Skin epidermis (tissue), 12 donors: ENCODE results near the gene SLC7A6OS.

Experiments used
- H3K27ac ChIP-seq, 21 experiments: fragments of 200-600 bp; sonication (generic) in 11 of 21; one replicate each; pipeline ENCODE4 v1.5.0; 2020; ENCODE audit warnings: mild to moderate bottlenecking in 3 of 21, inconsistent platforms in 2 of 21, moderate library complexity in 2 of 21
- H3K4me3 ChIP-seq, 7 experiments: fragments of 200-600 bp; sonication (generic) in 2 of 7; one replicate each; pipeline ENCODE4 v1.5.0; 2020; ENCODE audit warnings: inconsistent platforms in 2 of 7, mild to moderate bottlenecking in 2 of 7, moderate library complexity in 1 of 7

The SLC7A6OS gene

GRCh38 chr16:68264128-68265077, 46.3 kb downstream of the SLC7A6OS start, which contains the start of gene SLC7A6:
TSS of gene SLC7A6 (plus strand) at chr16:68264526. CDS start at chr16:68274727, 10,201 bp downstream.
- Histone ChIP-seq H3K4me3 (peak within 1 kb of the TSS; percentile 73 to 86 (median 80)), H3K27ac (peak within 1 kb of the TSS; percentile 82 to 99 (median 94))

GRCh38 chr16:68263559-68264127, 47.1 kb downstream of the SLC7A6OS start:
- Histone ChIP-seq H3K4me3 (peak overlapping the region; percentile 73 to 86 (median 80)), H3K27ac (peak overlapping the region; percentile 82 to 99 (median 94))

- Histone ChIP-seq H3K27ac (no peak overlapping the region), H3K4me3 (no peak overlapping the region)
Observed at GRCh38 chr16:68259007-68259825, 51.5 kb downstream of the SLC7A6OS start.

GRCh38 chr16:68257906-68258800, 52.6 kb downstream of the SLC7A6OS start:
- Histone ChIP-seq H3K27ac (peak overlapping the region in 13 of 21 experiments; percentile 2 to 67 (median 38)), H3K4me3 (no peak overlapping the region)

- Histone ChIP-seq H3K4me3 (no peak overlapping the region), H3K27ac (peak overlapping the region in 13 of 21 experiments; percentile 2 to 67 (median 38))
Observed at GRCh38 chr16:68257251-68257905, 53.4 kb downstream of the SLC7A6OS start.

GRCh38 chr16:68255712-68256111, 55.0 kb downstream of the SLC7A6OS start:
- Histone ChIP-seq H3K4me3 (no peak overlapping the region), H3K27ac (no peak overlapping the region)

GRCh38 chr16:68253721-68254120, 57.0 kb downstream of the SLC7A6OS start:
- Histone ChIP-seq H3K27ac (no peak overlapping the region), H3K4me3 (no peak overlapping the region)

GRCh38 chr16:68252383-68252782, 58.4 kb downstream of the SLC7A6OS start:
- H3K4me3 ChIP-seq, result no peak overlapping the region
- peak overlapping the region in 1 of 21 experiments; percentile 30 for H3K27ac ChIP-seq

GRCh38 chr16:68251832-68252231, 58.9 kb downstream of the SLC7A6OS start:
- Histone ChIP-seq H3K4me3 (no peak overlapping the region), H3K27ac (peak overlapping the region in 1 of 21 experiments; percentile 30)

GRCh38 chr16:68250951-68251350, 59.8 kb downstream of the SLC7A6OS start:
- Histone ChIP-seq H3K27ac (no peak overlapping the region), H3K4me3 (no peak overlapping the region)

- Histone ChIP-seq H3K27ac (peak overlapping the region in 1 of 21 experiments; percentile 1), H3K4me3 (no peak overlapping the region)
Observed at GRCh38 chr16:68249371-68249770, 61.4 kb downstream of the SLC7A6OS start.
